HEK293T (cell line): ENCODE data around the gene NFATC1.

Source experiments
- BHLHE40 ChIP-seq: fragments of 450-650 bp; IDR thresholded peaks from 2 replicates; pipeline ENCODE4 v1.6.1; 2016; ENCODE audit warnings: mild to moderate bottlenecking, moderate library complexity, borderline replicate concordance
- FOXK2 ChIP-seq: fragments of 450-650 bp; IDR thresholded peaks from 2 replicates; pipeline ENCODE4 v1.6.1; 2016; ENCODE audit warnings: mild to moderate bottlenecking
- FOXM1 ChIP-seq: fragments of 450-650 bp; IDR thresholded peaks from 2 replicates; pipeline ENCODE4 v1.6.1; 2017; ENCODE audit warnings: mild to moderate bottlenecking, borderline replicate concordance
- TARDBP ChIP-seq: fragments of 450-650 bp; IDR thresholded peaks from 2 replicates; pipeline ENCODE4 v1.6.1; 2016
- ZNF384 ChIP-seq: fragments of 450-650 bp; IDR thresholded peaks from 2 replicates; pipeline ENCODE4 v1.6.1; 2016

GRCh38 chr18:79480171-79481045, 84.7 kb downstream of the NFATC1 start:
- TF ChIP-seq FOXK2 = no peak
- TF ChIP-seq ZNF384 = no peak
- no peak for TF ChIP-seq BHLHE40
- no peak for TF ChIP-seq FOXM1
- TF ChIP-seq TARDBP = no peak
